Stimulated activated CD8-positive, alpha-beta memory T cell treated with anti-CD3 and anti-CD28 coated beads, Interleukin-2, amount 100 ng/mL, for 1 hour (primary cell): ENCODE results near the gene CDH4.

Experiments
- DNase-seq, 2 donors: peaks; one replicate each; pipeline ENCODE4 v3.0.0-alpha.2; 2020; ENCODE audit warnings: low read depth in 2 of 2

CDH4 gene

DNA sequence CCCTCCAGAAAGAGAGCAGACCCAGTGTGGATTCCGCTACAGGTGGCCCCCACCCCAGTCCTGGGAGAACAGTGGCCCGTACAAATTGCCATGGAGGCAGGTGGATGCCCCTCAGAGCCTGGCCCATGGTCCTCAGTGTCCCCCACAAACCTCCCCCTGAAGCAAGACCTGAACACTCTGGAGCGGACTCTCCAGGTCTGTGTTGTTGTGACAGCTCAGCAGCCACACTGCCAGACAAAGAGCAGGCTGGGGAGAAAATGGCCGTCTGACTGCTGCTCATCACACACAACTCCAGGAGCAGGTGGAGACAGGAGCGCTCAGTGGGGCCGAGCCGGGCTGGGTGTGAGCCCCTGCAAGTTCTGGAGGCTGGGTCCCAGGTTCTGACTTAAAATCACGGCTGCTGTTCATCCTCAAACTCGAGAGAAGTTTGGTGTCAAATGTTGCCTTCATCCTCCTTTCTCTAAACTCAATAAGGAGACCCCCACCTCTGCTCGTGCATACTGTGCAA lies 241.8 kb downstream of the CDH4 start:
- no peak for DNase-seq

- DNase-seq = no peak
These were observed 242.9 kb downstream of the CDH4 start for GRCh38 chr20:61494763-61495575.

DNA sequence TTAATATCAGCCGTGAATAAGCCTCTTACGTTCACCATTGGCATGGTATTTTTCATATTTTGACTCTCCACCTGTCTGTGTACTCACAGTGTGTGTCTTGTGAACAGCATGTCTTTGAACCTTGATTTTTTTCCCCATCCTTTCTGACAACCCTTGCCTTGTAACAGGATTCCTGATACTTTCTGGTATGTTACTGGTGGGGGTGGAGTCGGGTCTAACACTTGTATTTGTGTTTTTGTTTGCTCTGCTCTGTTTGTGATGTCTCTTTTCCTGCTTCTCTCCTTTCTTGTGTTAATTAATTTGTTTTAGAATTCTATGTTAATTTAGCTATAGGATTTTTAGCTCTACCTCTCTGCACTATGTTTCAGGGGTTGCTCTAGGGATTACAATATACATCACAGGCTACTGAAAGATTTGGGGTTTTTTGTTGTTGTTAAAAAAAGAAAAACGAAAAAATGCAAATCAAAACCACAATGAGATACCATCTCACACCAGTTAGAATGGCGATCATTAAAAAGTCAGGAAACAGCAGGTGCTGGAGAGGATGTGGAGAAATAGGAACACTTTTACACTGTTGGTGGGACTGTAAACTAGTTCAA lies 245.1 kb downstream of the CDH4 start:
- DNase-seq = no peak

- no peak for DNase-seq
These were observed 247.9 kb downstream of the CDH4 start for GRCh38 chr20:61499859-61500554.

DNA sequence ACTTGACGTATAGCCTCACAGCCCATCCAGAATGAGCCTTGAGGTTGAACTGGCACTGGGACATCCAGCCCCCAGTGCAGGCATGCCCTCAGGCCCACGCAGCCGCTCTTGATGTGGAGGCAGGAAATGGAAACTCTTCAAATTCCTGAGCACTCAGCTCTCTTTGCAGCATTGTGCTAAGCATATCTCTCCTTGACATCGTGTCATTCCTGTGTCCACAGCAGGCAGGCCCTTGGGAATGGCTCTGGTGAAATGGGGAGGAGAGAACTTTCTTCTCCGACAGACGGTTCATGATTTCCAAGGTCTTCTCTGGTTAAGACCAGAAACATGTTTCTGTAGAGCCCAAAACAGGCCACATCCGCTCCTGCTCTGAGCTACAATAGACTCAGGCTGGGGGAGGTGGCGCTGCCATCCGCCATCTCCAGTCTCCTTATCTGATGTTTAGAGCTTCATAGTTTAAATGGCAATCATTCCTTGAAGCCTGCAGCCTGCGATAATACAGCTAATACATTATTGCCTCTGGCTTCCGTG lies 248.8 kb downstream of the CDH4 start:
- no peak for DNase-seq

DNA sequence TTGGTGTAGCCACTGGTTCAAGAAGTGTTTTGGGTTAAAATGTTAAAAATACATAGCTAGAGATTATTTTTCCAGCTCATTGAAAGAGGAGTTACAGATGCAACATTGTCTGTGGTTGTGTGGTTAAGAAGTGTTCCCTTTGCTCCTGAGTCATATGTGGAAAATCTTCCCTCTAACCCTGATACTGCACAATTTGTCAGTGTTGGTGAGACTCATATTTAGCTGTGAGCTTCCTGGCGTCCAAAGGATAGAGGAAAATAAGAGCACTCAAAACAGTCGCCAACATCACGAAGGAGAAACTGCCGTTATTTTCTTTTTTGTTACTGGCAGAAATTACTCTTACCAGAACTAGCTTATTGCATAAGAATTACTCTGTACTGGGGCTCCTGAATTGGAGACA lies 250.4 kb downstream of the CDH4 start:
- no peak for DNase-seq

DNA sequence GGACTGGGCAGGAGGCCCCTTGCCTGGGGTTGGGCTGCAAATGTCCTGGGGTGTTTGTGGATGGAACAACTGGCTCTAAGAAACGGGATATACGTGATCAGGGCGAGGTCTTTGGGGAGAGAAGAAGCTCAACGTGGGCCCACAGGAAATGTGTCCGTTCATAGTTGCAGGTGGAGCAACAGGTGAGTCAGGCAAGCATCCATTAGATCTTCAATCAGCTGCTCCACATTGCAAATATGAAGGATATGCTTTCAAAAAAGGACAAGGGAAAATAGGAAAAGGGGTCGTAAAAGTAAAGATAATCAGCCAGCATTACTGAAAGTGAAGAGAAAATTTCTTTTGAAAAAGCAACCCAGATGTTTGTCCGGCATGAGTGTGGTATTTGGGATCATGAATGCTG lies 251.0 kb downstream of the CDH4 start:
- DNase-seq = no peak

GRCh38 chr20:61505508-61505907 lies 253.4 kb downstream of the CDH4 start:
- no peak for DNase-seq

- DNase-seq = no peak
These were observed 255.7 kb downstream of the CDH4 start for GRCh38 chr20:61507778-61508177.

GRCh38 chr20:61508301-61509096 lies 256.4 kb downstream of the CDH4 start:
- no peak for DNase-seq

GRCh38 chr20:61510778-61511330 lies 258.8 kb downstream of the CDH4 start:
- no peak for DNase-seq

DNA sequence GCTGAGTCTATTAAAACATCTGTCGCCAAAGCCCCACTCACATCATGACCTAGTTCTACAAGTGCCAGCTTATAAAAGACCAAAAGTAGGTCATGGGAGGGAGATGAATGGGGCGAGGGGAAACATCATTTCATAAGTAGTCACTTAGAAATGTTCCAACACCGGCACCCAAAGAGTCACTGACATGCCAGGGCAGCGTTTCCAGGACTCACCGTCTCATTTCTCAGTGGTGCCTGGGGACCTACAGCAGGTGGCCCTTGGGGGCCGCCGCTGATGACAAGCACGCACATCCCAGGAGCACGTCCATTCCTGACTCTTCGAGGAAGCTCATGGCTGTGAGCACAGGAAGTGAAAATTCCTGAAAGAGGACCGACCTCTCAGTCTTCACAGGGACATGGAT lies 260.4 kb downstream of the CDH4 start:
- DNase-seq = no peak

- no peak for DNase-seq
These were observed 261.3 kb downstream of the CDH4 start for GRCh38 chr20:61513124-61514017.

- no peak for DNase-seq
These were observed 261.9 kb downstream of the CDH4 start for GRCh38 chr20:61514018-61514365.

DNA sequence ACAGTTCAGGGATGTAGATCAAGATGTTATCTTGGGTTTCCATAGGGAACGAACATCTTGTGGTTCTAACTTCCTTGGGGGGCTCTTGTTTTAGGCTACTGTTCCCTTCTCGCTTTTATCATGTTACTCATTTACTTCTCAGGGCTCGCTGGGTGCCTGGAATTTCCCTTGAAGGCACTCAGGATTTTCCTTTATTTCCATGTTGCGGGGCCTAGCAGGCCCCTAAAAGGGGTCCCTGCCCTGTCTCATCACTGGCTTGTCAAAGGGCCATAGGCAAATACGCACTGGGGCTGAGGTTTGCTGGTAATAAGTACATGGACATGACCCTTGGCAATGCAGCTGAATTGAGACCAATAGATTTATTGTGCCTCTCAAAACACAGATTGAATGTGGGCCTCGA lies 262.3 kb downstream of the CDH4 start:
- DNase-seq = no peak

DNA sequence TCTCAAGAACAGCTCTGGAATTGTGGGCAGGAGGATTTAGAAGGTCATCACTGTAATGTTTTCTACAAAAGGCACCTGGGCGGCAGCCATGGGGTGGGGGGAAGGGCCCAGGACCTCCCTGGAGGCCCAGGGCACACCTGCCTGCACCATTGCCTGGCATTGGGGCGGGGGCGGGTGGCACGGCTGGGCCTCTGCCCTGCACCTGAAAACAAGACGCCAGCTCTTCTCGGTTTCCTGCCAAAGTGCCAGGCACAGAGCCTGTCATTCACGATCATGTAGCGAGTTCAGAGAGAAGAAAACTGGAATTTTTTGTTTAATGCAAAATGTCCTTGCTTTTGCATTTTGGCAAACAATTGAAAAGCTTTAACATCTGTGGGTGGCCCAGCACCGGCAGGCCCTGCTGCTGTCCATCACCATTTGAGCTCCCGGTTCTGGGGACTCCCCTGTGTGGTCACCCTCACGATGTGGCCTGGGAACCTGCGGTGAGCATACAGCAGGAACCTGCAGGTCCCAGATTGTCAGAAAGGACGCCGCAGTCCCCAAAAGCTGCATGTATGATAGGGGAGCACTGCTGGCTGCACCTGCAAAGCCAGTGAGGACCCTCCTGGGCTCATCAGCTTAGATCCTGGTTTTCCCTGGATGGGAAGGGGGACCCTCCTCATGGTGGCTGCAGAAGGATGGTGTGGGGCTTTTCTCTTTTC lies 262.9 kb downstream of the CDH4 start:
- DNase-seq = no peak

- DNase-seq = no peak
These were observed 263.9 kb downstream of the CDH4 start for GRCh38 chr20:61515922-61516321.

GRCh38 chr20:61516346-61517208 lies 264.5 kb downstream of the CDH4 start:
- no peak for DNase-seq

GRCh38 chr20:61517419-61517818 lies 265.4 kb downstream of the CDH4 start:
- DNase-seq = no peak
